Measurements from ENCODE around the gene MYO1G. TPM values are rescaled to one million over a fixed set of nuclear protein-coding genes. Genes with fewer than 3 reads are reported as not detected.

The MYO1G gene
- total and polyA plus RNA-seq, 9 of the 15 experiments (the other 6 are each of a cell fraction or from before 2014, with no cell fraction given), result 0.03 to 0.62 (median 0.13) TPM; not detected in 1

- TF ChIP-seq POLR3G (IDR thresholded peaks at IDR 0.05; ENCODE audit: extremely low read depth, insufficient read length, insufficient replicate concordance) (no peak), CBX8 (IDR thresholded peaks at IDR 0.05; ENCODE audit: borderline replicate concordance, extremely low read depth, low read depth, low read length, poor library complexity, severe bottlenecking) (no peak), DEAF1 (CRISPR knock-in tag; IDR thresholded peaks at IDR 0.05) (no peak), MAFG (tag; conservative IDR thresholded peaks at IDR 0.05) (no peak), SAFB2 (IDR thresholded peaks at IDR 0.05; ENCODE audit: borderline replicate concordance, low read depth, low read length, severe bottlenecking) (no peak), JUN (IDR thresholded peaks at IDR 0.05; ENCODE audit: borderline replicate concordance, low read depth, low read length) (no peak), JUN (CRISPR knock-in tag; IDR thresholded peaks at IDR 0.05; ENCODE audit: borderline replicate concordance) (no peak), CBX3 (IDR thresholded peaks at IDR 0.05; ENCODE audit: borderline replicate concordance in 1 of 2, low read length in 2 of 2) (peak in 1 of 2 experiments; percentile 48; a peak in 1 of 3 replicates), MECOM (CRISPR knock-in tag; IDR thresholded peaks at IDR 0.05) (no peak), TCF3 (CRISPR knock-in tag; IDR thresholded peaks at IDR 0.05) (peak; percentile 36), BRD4 (IDR thresholded peaks at IDR 0.05) (no peak), RCOR1 (IDR thresholded peaks at IDR 0.05; ENCODE audit: borderline replicate concordance in 1 of 2, low read depth in 2 of 2, low read length in 2 of 2) (peak in 1 of 2 experiments; percentile 61; a peak in 1 of 4 replicates), RBBP5 (IDR thresholded peaks at IDR 0.05; ENCODE audit: borderline replicate concordance, insufficient read depth, low read length, poor library complexity, severe bottlenecking) (no peak)
- TF ChIP-seq, protein P1, sequence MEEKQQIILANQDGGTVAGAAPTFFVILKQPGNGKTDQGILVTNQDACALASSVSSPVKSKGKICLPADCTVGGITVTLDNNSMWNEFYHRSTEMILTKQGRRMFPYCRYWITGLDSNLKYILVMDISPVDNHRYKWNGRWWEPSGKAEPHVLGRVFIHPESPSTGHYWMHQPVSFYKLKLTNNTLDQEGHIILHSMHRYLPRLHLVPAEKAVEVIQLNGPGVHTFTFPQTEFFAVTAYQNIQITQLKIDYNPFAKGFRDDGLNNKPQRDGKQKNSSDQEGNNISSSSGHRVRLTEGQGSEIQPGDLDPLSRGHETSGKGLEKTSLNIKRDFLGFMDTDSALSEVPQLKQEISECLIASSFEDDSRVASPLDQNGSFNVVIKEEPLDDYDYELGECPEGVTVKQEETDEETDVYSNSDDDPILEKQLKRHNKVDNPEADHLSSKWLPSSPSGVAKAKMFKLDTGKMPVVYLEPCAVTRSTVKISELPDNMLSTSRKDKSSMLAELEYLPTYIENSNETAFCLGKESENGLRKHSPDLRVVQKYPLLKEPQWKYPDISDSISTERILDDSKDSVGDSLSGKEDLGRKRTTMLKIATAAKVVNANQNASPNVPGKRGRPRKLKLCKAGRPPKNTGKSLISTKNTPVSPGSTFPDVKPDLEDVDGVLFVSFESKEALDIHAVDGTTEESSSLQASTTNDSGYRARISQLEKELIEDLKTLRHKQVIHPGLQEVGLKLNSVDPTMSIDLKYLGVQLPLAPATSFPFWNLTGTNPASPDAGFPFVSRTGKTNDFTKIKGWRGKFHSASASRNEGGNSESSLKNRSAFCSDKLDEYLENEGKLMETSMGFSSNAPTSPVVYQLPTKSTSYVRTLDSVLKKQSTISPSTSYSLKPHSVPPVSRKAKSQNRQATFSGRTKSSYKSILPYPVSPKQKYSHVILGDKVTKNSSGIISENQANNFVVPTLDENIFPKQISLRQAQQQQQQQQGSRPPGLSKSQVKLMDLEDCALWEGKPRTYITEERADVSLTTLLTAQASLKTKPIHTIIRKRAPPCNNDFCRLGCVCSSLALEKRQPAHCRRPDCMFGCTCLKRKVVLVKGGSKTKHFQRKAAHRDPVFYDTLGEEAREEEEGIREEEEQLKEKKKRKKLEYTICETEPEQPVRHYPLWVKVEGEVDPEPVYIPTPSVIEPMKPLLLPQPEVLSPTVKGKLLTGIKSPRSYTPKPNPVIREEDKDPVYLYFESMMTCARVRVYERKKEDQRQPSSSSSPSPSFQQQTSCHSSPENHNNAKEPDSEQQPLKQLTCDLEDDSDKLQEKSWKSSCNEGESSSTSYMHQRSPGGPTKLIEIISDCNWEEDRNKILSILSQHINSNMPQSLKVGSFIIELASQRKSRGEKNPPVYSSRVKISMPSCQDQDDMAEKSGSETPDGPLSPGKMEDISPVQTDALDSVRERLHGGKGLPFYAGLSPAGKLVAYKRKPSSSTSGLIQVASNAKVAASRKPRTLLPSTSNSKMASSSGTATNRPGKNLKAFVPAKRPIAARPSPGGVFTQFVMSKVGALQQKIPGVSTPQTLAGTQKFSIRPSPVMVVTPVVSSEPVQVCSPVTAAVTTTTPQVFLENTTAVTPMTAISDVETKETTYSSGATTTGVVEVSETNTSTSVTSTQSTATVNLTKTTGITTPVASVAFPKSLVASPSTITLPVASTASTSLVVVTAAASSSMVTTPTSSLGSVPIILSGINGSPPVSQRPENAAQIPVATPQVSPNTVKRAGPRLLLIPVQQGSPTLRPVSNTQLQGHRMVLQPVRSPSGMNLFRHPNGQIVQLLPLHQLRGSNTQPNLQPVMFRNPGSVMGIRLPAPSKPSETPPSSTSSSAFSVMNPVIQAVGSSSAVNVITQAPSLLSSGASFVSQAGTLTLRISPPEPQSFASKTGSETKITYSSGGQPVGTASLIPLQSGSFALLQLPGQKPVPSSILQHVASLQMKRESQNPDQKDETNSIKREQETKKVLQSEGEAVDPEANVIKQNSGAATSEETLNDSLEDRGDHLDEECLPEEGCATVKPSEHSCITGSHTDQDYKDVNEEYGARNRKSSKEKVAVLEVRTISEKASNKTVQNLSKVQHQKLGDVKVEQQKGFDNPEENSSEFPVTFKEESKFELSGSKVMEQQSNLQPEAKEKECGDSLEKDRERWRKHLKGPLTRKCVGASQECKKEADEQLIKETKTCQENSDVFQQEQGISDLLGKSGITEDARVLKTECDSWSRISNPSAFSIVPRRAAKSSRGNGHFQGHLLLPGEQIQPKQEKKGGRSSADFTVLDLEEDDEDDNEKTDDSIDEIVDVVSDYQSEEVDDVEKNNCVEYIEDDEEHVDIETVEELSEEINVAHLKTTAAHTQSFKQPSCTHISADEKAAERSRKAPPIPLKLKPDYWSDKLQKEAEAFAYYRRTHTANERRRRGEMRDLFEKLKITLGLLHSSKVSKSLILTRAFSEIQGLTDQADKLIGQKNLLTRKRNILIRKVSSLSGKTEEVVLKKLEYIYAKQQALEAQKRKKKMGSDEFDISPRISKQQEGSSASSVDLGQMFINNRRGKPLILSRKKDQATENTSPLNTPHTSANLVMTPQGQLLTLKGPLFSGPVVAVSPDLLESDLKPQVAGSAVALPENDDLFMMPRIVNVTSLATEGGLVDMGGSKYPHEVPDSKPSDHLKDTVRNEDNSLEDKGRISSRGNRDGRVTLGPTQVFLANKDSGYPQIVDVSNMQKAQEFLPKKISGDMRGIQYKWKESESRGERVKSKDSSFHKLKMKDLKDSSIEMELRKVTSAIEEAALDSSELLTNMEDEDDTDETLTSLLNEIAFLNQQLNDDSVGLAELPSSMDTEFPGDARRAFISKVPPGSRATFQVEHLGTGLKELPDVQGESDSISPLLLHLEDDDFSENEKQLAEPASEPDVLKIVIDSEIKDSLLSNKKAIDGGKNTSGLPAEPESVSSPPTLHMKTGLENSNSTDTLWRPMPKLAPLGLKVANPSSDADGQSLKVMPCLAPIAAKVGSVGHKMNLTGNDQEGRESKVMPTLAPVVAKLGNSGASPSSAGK (IDR thresholded peaks at IDR 0.05), result peak; percentile 20; the same call in 1 of the 2 replicates
Measured at GRCh38 chr7:44955733-44956132, 23.1 kb downstream of the MYO1G start (continued).
